Stimulated activated CD4-positive, alpha-beta T cell treated with anti-CD3 and anti-CD28 coated beads, TNF-alpha, amount 100 ng/mL, for 24 hours (primary cell): Measurements from ENCODE around the gene RPLP1.
"Not testable (repeated sequence)": the region's sequence is repeated elsewhere in the genome, so short reads cannot be mapped to it uniquely, and the experiment has no call there.

Experiments used
- DNase-seq, 3 experiments: peaks; one replicate each; pipeline ENCODE4 v3.0.0-alpha.2; 2020; ENCODE audit warnings: low read depth in 3 of 3

The RPLP1 gene

GRCh38 chr15:69439623-69440022 is 13.0 kb upstream of the RPLP1 start:
- DNase-seq, result no peak

GRCh38 chr15:69443032-69443611 is 9.5 kb upstream of the RPLP1 start:
- no peak for DNase-seq

GRCh38 chr15:69444686-69445085 is 7.9 kb upstream of the RPLP1 start:
- no peak for DNase-seq

GRCh38 chr15:69446953-69447352 is 5.7 kb upstream of the RPLP1 start:
- no peak for DNase-seq

GRCh38 chr15:69450221-69450620 is 2.4 kb upstream of the RPLP1 start:
- DNase-seq, result not testable (repeated sequence)

GRCh38 chr15:69450968-69451695 is 1.5 kb upstream of the RPLP1 start:
- DNase-seq, result no peak

- DNase-seq, result peak in 1 of 3 experiments; percentile 27
Measured at GRCh38 chr15:69451951-69452691, 497 bp upstream of the RPLP1 start.

GRCh38 chr15:69454953-69455352 is 2.3 kb downstream of the RPLP1 start:
- no peak for DNase-seq

- DNase-seq, result no peak
Measured at GRCh38 chr15:69456208-69457166, 3.9 kb downstream of the RPLP1 start.

- DNase-seq, result no peak
Measured at GRCh38 chr15:69457304-69458280, 5.0 kb downstream of the RPLP1 start.

- no peak for DNase-seq
Measured at GRCh38 chr15:69459066-69459465, 6.4 kb downstream of the RPLP1 start.

GRCh38 chr15:69460481-69460880 is 7.9 kb downstream of the RPLP1 start:
- no peak for DNase-seq

GRCh38 chr15:69462030-69462492 is 9.4 kb downstream of the RPLP1 start:
- no peak for DNase-seq

GRCh38 chr15:69462493-69463181 is 10.0 kb downstream of the RPLP1 start:
- DNase-seq, result peak; percentile 89 to 92 (median 90)

GRCh38 chr15:69463182-69463756 is 10.7 kb downstream of the RPLP1 start:
- no peak for DNase-seq

- no peak for DNase-seq
Measured at GRCh38 chr15:69465253-69465652, 12.6 kb downstream of the RPLP1 start.

- no peak for DNase-seq
Measured at GRCh38 chr15:69466733-69467132, 14.1 kb downstream of the RPLP1 start.

- DNase-seq, result no peak
Measured at GRCh38 chr15:69467636-69468035, 15.0 kb downstream of the RPLP1 start.
